ENCODE results near the gene LY9. TPM values are rescaled to one million over a fixed set of nuclear protein-coding genes. Genes with fewer than 3 reads are reported as not detected.
"Not testable (repeated sequence)": the region's sequence is repeated elsewhere in the genome, so short reads cannot be mapped to it uniquely, and the experiment has no call there.

Gene LY9
- total RNA-seq, 4 donors from 2014 or later: 0.34 to 3.5 (median 1.2) TPM; not detected in 1

DNA sequence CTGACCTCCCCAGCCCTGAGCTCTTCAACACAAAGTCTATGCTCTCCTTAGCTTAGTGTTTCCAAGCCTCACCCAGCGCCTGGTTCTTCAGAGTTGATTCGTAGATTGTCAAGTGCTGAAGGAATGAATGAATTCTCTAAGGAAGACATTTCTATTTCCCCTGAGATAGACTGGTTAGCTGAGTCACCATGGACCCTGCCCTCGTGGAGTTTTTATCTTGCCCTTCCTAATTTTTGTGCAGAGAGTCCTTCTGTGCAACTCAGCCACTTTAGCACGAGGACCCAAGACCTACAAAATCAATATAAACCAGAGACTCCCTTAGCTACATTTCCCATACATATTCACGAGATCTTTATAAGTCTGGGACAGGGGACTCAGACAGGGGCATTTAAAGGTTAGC, 69.4 kb downstream of the LY9 start:
- H3K4me3 ChIP-seq: no peak overlapping the region
- no peak overlapping the region for H3K27ac ChIP-seq
- no peaks in the 10 kb centered on the region for H3K36me3 ChIP-seq
- peaks cover 9% of the 10 kb centered on the region for H3K4me1 ChIP-seq
- DNase-seq (ENCODE audit: low spot score in 2 of 2): no peak
- WGBS: 88% methylated on average over 5 of the region's 5 CpGs
- no peaks in the 10 kb centered on the region for H3K27me3 ChIP-seq
- no peaks in the 10 kb centered on the region for H3K9me3 ChIP-seq
- TF ChIP-seq CTCF (IDR thresholded peaks at IDR 0.05) (no peak), POLR2A (IDR thresholded peaks at IDR 0.05) (no peak), POLR2AphosphoS5 (IDR thresholded peaks at IDR 0.05) (no peak), EP300 (IDR thresholded peaks at IDR 0.05) (no peak)

GRCh38 chr1:160866001-160866694, 70.2 kb downstream of the LY9 start:
- no peaks in the 10 kb centered on the region for H3K9me3 ChIP-seq
- H3K27ac ChIP-seq: no peak overlapping the region
- H3K36me3 ChIP-seq: no peaks in the 10 kb centered on the region
- H3K4me3 ChIP-seq: no peak overlapping the region
- peaks cover 9% of the 10 kb centered on the region for H3K4me1 ChIP-seq
- H3K27me3 ChIP-seq: no peaks in the 10 kb centered on the region
- TF ChIP-seq CTCF (IDR thresholded peaks at IDR 0.05): no peak
- TF ChIP-seq POLR2AphosphoS5 (IDR thresholded peaks at IDR 0.05): no peak
- no peak for TF ChIP-seq EP300 (IDR thresholded peaks at IDR 0.05)
- TF ChIP-seq POLR2A (IDR thresholded peaks at IDR 0.05): no peak
- DNase-seq (ENCODE audit: low spot score in 2 of 2): no peak

GRCh38 chr1:160866695-160867260, 70.8 kb downstream of the LY9 start:
- Histone ChIP-seq H3K4me3 (no peak overlapping the region), H3K27ac (no peak overlapping the region), H3K27me3 (no peaks in the 10 kb centered on the region), H3K4me1 (peaks cover 9% of the 10 kb centered on the region), H3K36me3 (no peaks in the 10 kb centered on the region), H3K9me3 (no peaks in the 10 kb centered on the region)
- no peak for DNase-seq (ENCODE audit: low spot score in 2 of 2)
- WGBS: 69% methylated on average over 6 of the region's 6 CpGs
- no peak for TF ChIP-seq POLR2A (IDR thresholded peaks at IDR 0.05)
- TF ChIP-seq POLR2AphosphoS5 (IDR thresholded peaks at IDR 0.05): no peak
- TF ChIP-seq EP300 (IDR thresholded peaks at IDR 0.05): no peak
- no peak for TF ChIP-seq CTCF (IDR thresholded peaks at IDR 0.05)

GRCh38 chr1:160867651-160868050, 71.7 kb downstream of the LY9 start:
- not testable (repeated sequence) for H3K27me3 ChIP-seq; H3K4me1 ChIP-seq; DNase-seq (ENCODE audit: low spot score in 2 of 2); H3K36me3 ChIP-seq; H3K9me3 ChIP-seq; H3K4me3 ChIP-seq; H3K27ac ChIP-seq
- 46% methylated on average over 4 of the region's 4 CpGs for WGBS

- H3K27me3 ChIP-seq: no peaks in the 10 kb centered on the region
- TF ChIP-seq POLR2A (IDR thresholded peaks at IDR 0.05) (no peak), EP300 (IDR thresholded peaks at IDR 0.05) (no peak), POLR2AphosphoS5 (IDR thresholded peaks at IDR 0.05) (no peak), CTCF (IDR thresholded peaks at IDR 0.05) (no peak)
Measured at GRCh38 chr1:160868141-160868540, 72.2 kb downstream of the LY9 start.

More at GRCh38 chr1:160868141-160868540, 72.2 kb downstream of the LY9 start:
- Histone ChIP-seq H3K4me1 (no peaks in the 10 kb centered on the region), H3K9me3 (no peaks in the 10 kb centered on the region), H3K4me3 (no peak overlapping the region), H3K27ac (no peak overlapping the region), H3K36me3 (no peaks in the 10 kb centered on the region)
- DNase-seq (ENCODE audit: low spot score in 2 of 2): no peak
- 52% methylated on average over 3 of the region's 3 CpGs for WGBS

Data from suprapubic skin (tissue), 4 donors.